Neural progenitor cell (in vitro differentiated cells): ENCODE measurements around the gene SNRNP200.

Experiments used
- EZH2phosphoT487 ChIP-seq: fragments of 200-600 bp; sonication (generic); IDR thresholded peaks from 2 replicates; pipeline ENCODE4 v1.6.1; 2017; ENCODE audit warnings: antibody characterized with exemption
- TF ChIP-seq, protein P1 (sequence below): fragments of 200-600 bp; sonication (generic); IDR thresholded peaks from 2 replicates; pipeline ENCODE4 v1.5.1; 2017; ENCODE audit warnings: antibody characterized with exemption, mild to moderate bottlenecking

- TF ChIP-seq, protein P1, sequence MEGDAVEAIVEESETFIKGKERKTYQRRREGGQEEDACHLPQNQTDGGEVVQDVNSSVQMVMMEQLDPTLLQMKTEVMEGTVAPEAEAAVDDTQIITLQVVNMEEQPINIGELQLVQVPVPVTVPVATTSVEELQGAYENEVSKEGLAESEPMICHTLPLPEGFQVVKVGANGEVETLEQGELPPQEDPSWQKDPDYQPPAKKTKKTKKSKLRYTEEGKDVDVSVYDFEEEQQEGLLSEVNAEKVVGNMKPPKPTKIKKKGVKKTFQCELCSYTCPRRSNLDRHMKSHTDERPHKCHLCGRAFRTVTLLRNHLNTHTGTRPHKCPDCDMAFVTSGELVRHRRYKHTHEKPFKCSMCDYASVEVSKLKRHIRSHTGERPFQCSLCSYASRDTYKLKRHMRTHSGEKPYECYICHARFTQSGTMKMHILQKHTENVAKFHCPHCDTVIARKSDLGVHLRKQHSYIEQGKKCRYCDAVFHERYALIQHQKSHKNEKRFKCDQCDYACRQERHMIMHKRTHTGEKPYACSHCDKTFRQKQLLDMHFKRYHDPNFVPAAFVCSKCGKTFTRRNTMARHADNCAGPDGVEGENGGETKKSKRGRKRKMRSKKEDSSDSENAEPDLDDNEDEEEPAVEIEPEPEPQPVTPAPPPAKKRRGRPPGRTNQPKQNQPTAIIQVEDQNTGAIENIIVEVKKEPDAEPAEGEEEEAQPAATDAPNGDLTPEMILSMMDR, result no peak
- no peak for TF ChIP-seq EZH2phosphoT487
Observed at GRCh38 chr2:96320326-96320725, 15.0 kb upstream of the SNRNP200 start.
